GM23338 (cell line): Measurements from ENCODE around the gene CFP. TPM values are rescaled to one million over a fixed set of nuclear protein-coding genes. Genes with fewer than 3 reads are reported as not detected.
"Not testable (repeated sequence)": the region's sequence is repeated elsewhere in the genome, so short reads cannot be mapped to it uniquely, and the experiment has no call there.

Experiments used
- ATAC-seq: fragments of 200-7000 bp; cut with Tn5 transposase; 3 replicates; pipeline ENCODE4 v1.9.1; 2020
- DNase-seq: peaks from one replicate; pipeline ENCODE4 v3.0.0-alpha.2; 2015; ENCODE audit warnings: low spot score
- H2AFZ ChIP-seq: fragments of 200-600 bp; sonication (generic); 2 replicates; pipeline ENCODE4 v1.8.0; 2016; ENCODE audit warnings: antibody characterized with exemption, mild to moderate bottlenecking, moderate library complexity
- H3F3A ChIP-seq: fragments of 200-600 bp; sonication (generic); replicated peaks from 2 replicates; pipeline ENCODE4 v1.8.0; 2017; ENCODE audit warnings: antibody characterized with exemption, mixed run types, low read depth
- H3K27ac ChIP-seq: fragments of 200-600 bp; sonication (generic); 2 replicates; pipeline ENCODE4 v1.6.1; 2016; ENCODE audit warnings: low read depth
- H3K27me3 ChIP-seq: fragments of 200-600 bp; sonication (generic); 2 replicates; pipeline ENCODE4 v1.8.0; 2016; ENCODE audit warnings: mild to moderate bottlenecking, mixed run types, moderate library complexity; ENCODE audit not compliant: insufficient read depth
- H3K36me3 ChIP-seq: fragments of 200-600 bp; sonication (generic); 2 replicates; pipeline ENCODE4 v1.8.0; 2016; ENCODE audit warnings: mild to moderate bottlenecking; ENCODE audit not compliant: insufficient read depth
- H3K4me1 ChIP-seq: fragments of 200-600 bp; sonication (generic); 2 replicates; pipeline ENCODE4 v1.8.0; 2016; ENCODE audit warnings: mild to moderate bottlenecking, moderate library complexity; ENCODE audit not compliant: insufficient read depth
- H3K4me2 ChIP-seq: fragments of 200-600 bp; sonication (generic); 2 replicates; pipeline ENCODE4 v1.7.1; 2017; ENCODE audit warnings: mixed run types
- H3K4me3 ChIP-seq: fragments of 200-600 bp; sonication (generic); 2 replicates; pipeline ENCODE4 v1.6.1; 2016; ENCODE audit warnings: mixed run types
- H3K79me2 ChIP-seq: fragments of 200-600 bp; sonication (generic); replicated peaks from 2 replicates; pipeline ENCODE4 v1.8.0; 2017; ENCODE audit warnings: mild to moderate bottlenecking; ENCODE audit not compliant: insufficient read depth
- H3K9me2 ChIP-seq: fragments of 200-600 bp; sonication (generic); 2 replicates; pipeline ENCODE4 v1.8.0; 2017; ENCODE audit not compliant: insufficient read depth
- H4K20me1 ChIP-seq: fragments of 200-600 bp; sonication (generic); replicated peaks from 2 replicates; pipeline ENCODE4 v1.8.0; 2017; ENCODE audit warnings: mild to moderate bottlenecking; ENCODE audit not compliant: insufficient read depth
- H3K27ac Mint-ChIP-seq: 2 replicates; pipeline ENCODE4 v1.8.0; 2020; ENCODE audit warnings: inconsistent platforms, mild to moderate bottlenecking, moderate library complexity, mixed read lengths
- H3K27me3 Mint-ChIP-seq: 3 replicates; pipeline ENCODE4 v1.8.0; 2022; ENCODE audit warnings: low read depth, mild to moderate bottlenecking, moderate library complexity, mixed read lengths, inconsistent platforms; ENCODE audit not compliant: insufficient read depth, poor library complexity
- H3K36me3 Mint-ChIP-seq: 3 replicates; pipeline ENCODE4 v1.8.0; 2021; ENCODE audit warnings: low read depth, mild to moderate bottlenecking, inconsistent platforms, moderate library complexity, mixed read lengths
- H3K4me1 Mint-ChIP-seq: 3 replicates; pipeline ENCODE4 v1.8.0; 2020; ENCODE audit warnings: mild to moderate bottlenecking, inconsistent platforms, mixed read lengths
- H3K4me3 Mint-ChIP-seq: 3 replicates; pipeline ENCODE4 v1.8.0; 2021; ENCODE audit warnings: moderate library complexity, mild to moderate bottlenecking, inconsistent platforms, mixed read lengths
- H3K9me3 Mint-ChIP-seq: 3 replicates; pipeline ENCODE4 v1.8.0; 2020; ENCODE audit warnings: moderate library complexity, mild to moderate bottlenecking, inconsistent platforms, mixed read lengths
- CREB1 ChIP-seq: fragments of 250-450 bp; sonication (Bioruptor Pico); IDR thresholded peaks from 2 replicates; pipeline ENCODE4 v1.5.0; 2020; ENCODE audit warnings: low read depth, mild to moderate bottlenecking, moderate library complexity
- EZH2 ChIP-seq: fragments of 200-600 bp; sonication (generic); IDR thresholded peaks from one replicate; pipeline ENCODE4 v1.8.0; 2017; ENCODE audit warnings: antibody characterized with exemption, mild to moderate bottlenecking, low read depth; ENCODE audit not compliant: unreplicated experiment
- POLR2AphosphoS5 ChIP-seq: IDR thresholded peaks from 2 replicates; pipeline ENCODE4 v1.6.1; 2016; ENCODE audit warnings: antibody characterized with exemption, low read depth
- STAT1 ChIP-seq: IDR thresholded peaks from one replicate; pipeline ENCODE4 v1.6.1; 2016; ENCODE audit warnings: antibody characterized with exemption; ENCODE audit not compliant: unreplicated experiment
- ZNF114 ChIP-seq: fragments of 250-450 bp; sonication (Bioruptor Pico); IDR thresholded peaks from 2 replicates; pipeline ENCODE4 v1.5.0; 2020; ENCODE audit warnings: mild to moderate bottlenecking, moderate library complexity
- ZNF331 ChIP-seq: fragments of 250-450 bp; sonication (Bioruptor Pico); IDR thresholded peaks from 2 replicates; pipeline ENCODE4 v1.5.0; 2020; ENCODE audit warnings: low read depth, mild to moderate bottlenecking, moderate library complexity
- long read RNA-seq: library from polyadenylated mRNA; unstranded; transcript quantifications from one replicate; pipeline ENCODE4 v2.0.0, GENCODE V29; 2020; ENCODE audit not compliant: unreplicated experiment
- polyA plus RNA-seq: library from polyadenylated mRNA; unstranded; fragments of >200 nt; fragmentation: Nextera tagmentation; extraction: Ambion mirVana; gene quantifications from 2 replicates; pipeline ENCODE4 v1.2.1, GENCODE V29; 2016
- total RNA-seq: library from RNA; depleted of rRNA; stranded (reverse); fragments of >200 nt; shearing (Covaris generic); gene quantifications from 2 replicates; pipeline ENCODE4 v1.2.3, GENCODE V29; 2014; rRNA removed
- TF ChIP-seq, protein P1 (sequence below): fragments of 250-450 bp; sonication (Bioruptor Pico); IDR thresholded peaks from 2 replicates; pipeline ENCODE4 v1.5.0; 2020; ENCODE audit warnings: mild to moderate bottlenecking, moderate library complexity

The CFP gene
- total RNA-seq (1.9 and 2.2 TPM in 2 replicates), polyA plus RNA-seq (1.8 and 2.1 TPM in 2 replicates)
- long read RNA-seq, partial matches to known transcripts, result 0 of 2 reads
- long read RNA-seq, other reads (novel, unspliced or antisense), result 0 of 2 reads

- ATAC-seq, result peak; percentile 65
- TF ChIP-seq STAT1 (no peak), POLR2AphosphoS5 (no peak), ZNF114 (no peak), EZH2 (no peak)
These were observed at the start of gene CFP for GRCh38 chrX:47629419-47630200. TSS of gene CFP (minus strand) at chrX:47629930. CDS start at chrX:47629844, 86 bp downstream.

DNA sequence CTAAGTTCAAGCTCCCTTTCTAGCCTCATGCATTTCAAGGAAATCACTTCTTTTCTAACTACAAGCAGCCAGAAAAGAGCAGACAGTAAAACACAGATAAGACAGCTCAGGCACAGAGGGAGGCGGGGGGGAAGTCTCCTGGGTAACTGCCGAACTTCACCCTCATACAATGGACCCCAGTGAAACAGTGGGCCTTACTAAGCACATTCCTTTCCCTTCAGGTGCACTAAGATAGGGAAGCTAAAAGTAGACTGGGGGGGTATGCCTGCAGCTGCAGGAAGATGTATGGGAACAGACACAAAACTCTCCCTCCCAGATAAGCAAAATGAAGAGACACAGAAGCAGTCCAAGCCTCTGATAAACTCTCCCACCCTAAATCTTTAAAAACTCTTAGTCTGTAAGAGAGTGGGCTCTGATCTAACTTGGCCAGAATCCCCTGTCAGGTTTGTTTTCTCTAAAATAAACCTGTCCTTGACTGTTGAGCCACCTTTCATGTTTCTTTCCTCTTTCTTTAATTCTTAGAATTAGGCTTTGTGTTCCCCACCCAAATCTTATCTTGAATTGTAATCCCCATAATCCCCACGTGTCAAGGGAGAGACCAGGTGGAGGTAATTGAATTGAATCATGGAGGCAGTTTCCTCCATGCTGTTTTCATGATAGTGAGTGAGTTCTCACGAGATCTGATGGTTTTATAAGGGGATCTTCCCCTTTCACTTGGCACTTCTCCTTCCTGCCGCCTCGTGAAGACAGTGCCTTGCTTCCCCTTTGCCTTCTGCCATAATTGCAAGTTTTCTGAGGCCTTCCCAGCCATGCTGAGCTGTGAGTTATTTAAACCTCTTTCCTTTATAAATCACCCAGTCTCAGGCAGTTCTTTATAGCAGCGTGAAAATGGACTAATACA is 46.5 kb upstream of the CFP start:
- not testable (repeated sequence) for DNase-seq, H3K27me3 Mint-ChIP-seq, H3K4me1 Mint-ChIP-seq, H2AFZ ChIP-seq, H3F3A ChIP-seq, H3K4me1 ChIP-seq, H3K36me3 Mint-ChIP-seq, H3K4me3 Mint-ChIP-seq, H4K20me1 ChIP-seq, H3K9me3 Mint-ChIP-seq, H3K9me2 ChIP-seq, H3K4me3 ChIP-seq, H3K79me2 ChIP-seq, H3K27ac ChIP-seq, ATAC-seq, H3K36me3 ChIP-seq, H3K27ac Mint-ChIP-seq, H3K27me3 ChIP-seq, H3K4me2 ChIP-seq

More at GRCh38 chrX:47629419-47630200, at the start of gene CFP:
- H3K27me3 Mint-ChIP-seq, result peaks cover 2% of the 10 kb centered on the region
- Histone ChIP-seq H3K79me2 (no peaks in the 10 kb centered on the region), H3K36me3 (no peaks in the 10 kb centered on the region), H3K27ac (no peak within 1 kb of the TSS), H2AFZ (no peak within 1 kb of the TSS), H3F3A (no peaks in the 10 kb centered on the region), H3K27me3 (no peaks in the 10 kb centered on the region), H4K20me1 (no peaks in the 10 kb centered on the region), H3K9me2 (no peaks in the 10 kb centered on the region), H3K4me2 (no peak within 1 kb of the TSS), H3K4me1 (peaks cover 5% of the 10 kb centered on the region; the same call in 1 of the 2 replicates), H3K4me3 (no peak within 1 kb of the TSS)
- peak within 1 kb of the TSS; percentile 76; the same call in 1 of the 2 replicates for H3K27ac Mint-ChIP-seq
- H3K4me3 Mint-ChIP-seq, result no peak within 1 kb of the TSS
- no peaks in the 10 kb centered on the region for H3K9me3 Mint-ChIP-seq
- H3K36me3 Mint-ChIP-seq, result no peaks in the 10 kb centered on the region
- DNase-seq, result peak; percentile 20
- H3K4me1 Mint-ChIP-seq, result peaks cover 15% of the 10 kb centered on the region

DNA sequence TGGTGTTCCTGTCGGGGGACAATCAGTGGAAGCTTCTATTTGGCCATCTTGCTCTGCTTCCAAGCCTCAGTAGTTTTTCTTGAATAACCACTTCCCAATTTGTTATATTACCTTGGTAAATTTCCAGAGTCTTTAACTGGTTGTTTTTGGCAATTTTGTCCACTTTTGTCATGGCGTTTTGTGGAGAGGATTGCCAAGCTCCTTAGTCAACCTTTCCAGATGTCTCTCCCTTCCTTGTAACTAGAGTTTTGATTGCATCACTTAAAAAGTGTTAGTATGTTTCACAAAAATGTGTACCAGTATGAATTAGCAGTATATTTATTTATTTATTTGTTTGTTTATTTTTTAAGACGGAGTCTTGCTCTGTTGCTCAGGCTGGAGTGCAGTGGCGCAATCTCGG is 45.0 kb upstream of the CFP start:
- peaks cover 9% of the 10 kb centered on the region; the same call in 2 of the 3 replicates for H3K9me3 Mint-ChIP-seq
- TF ChIP-seq CREB1 (CRISPR knock-in tag) (no peak), ZNF331 (CRISPR knock-in tag) (no peak)
- TF ChIP-seq, protein P1, sequence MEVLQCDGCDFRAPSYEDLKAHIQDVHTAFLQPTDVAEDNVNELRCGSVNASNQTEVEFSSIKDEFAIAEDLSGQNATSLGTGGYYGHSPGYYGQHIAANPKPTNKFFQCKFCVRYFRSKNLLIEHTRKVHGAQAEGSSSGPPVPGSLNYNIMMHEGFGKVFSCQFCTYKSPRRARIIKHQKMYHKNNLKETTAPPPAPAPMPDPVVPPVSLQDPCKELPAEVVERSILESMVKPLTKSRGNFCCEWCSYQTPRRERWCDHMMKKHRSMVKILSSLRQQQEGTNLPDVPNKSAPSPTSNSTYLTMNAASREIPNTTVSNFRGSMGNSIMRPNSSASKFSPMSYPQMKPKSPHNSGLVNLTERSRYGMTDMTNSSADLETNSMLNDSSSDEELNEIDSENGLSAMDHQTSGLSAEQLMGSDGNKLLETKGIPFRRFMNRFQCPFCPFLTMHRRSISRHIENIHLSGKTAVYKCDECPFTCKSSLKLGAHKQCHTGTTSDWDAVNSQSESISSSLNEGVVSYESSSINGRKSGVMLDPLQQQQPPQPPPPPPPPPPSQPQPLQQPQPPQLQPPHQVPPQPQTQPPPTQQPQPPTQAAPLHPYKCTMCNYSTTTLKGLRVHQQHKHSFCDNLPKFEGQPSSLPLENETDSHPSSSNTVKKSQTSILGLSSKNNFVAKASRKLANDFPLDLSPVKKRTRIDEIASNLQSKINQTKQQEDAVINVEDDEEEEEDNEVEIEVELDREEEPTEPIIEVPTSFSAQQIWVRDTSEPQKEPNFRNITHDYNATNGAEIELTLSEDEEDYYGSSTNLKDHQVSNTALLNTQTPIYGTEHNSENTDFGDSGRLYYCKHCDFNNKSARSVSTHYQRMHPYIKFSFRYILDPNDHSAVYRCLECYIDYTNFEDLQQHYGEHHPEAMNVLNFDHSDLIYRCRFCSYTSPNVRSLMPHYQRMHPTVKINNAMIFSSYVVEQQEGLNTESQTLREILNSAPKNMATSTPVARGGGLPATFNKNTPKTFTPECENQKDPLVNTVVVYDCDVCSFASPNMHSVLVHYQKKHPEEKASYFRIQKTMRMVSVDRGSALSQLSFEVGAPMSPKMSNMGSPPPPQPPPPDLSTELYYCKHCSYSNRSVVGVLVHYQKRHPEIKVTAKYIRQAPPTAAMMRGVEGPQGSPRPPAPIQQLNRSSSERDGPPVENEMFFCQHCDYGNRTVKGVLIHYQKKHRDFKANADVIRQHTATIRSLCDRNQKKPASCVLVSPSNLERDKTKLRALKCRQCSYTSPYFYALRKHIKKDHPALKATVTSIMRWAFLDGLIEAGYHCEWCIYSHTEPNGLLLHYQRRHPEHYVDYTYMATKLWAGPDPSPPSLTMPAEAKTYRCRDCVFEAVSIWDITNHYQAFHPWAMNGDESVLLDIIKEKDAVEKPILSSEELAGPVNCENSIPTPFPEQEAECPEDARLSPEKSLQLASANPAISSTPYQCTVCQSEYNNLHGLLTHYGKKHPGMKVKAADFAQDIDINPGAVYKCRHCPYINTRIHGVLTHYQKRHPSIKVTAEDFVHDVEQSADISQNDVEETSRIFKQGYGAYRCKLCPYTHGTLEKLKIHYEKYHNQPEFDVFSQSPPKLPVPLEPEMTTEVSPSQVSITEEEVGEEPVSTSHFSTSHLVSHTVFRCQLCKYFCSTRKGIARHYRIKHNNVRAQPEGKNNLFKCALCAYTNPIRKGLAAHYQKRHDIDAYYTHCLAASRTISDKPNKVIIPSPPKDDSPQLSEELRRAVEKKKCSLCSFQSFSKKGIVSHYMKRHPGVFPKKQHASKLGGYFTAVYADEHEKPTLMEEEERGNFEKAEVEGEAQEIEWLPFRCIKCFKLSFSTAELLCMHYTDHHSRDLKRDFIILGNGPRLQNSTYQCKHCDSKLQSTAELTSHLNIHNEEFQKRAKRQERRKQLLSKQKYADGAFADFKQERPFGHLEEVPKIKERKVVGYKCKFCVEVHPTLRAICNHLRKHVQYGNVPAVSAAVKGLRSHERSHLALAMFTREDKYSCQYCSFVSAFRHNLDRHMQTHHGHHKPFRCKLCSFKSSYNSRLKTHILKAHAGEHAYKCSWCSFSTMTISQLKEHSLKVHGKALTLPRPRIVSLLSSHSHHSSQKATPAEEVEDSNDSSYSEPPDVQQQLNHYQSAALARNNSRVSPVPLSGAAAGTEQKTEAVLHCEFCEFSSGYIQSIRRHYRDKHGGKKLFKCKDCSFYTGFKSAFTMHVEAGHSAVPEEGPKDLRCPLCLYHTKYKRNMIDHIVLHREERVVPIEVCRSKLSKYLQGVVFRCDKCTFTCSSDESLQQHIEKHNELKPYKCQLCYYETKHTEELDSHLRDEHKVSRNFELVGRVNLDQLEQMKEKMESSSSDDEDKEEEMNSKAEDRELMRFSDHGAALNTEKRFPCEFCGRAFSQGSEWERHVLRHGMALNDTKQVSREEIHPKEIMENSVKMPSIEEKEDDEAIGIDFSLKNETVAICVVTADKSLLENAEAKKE, result no peak

More for the DNA sequence above, 45.0 kb upstream of the CFP start:
- Mint-ChIP-seq H3K4me3 (no peak overlapping the region), H3K36me3 (peaks cover 3% of the 10 kb centered on the region; the same call in 1 of the 3 replicates), H3K4me1 (no peaks in the 10 kb centered on the region), H3K27ac (no peak overlapping the region), H3K27me3 (peaks cover 3% of the 10 kb centered on the region)
- Histone ChIP-seq H3K4me3 (no peak overlapping the region), H3K4me1 (no peaks in the 10 kb centered on the region), H3K9me2 (no peaks in the 10 kb centered on the region), H3K27ac (no peak overlapping the region), H3K4me2 (no peak overlapping the region), H3K79me2 (no peaks in the 10 kb centered on the region), H2AFZ (no peak overlapping the region), H3F3A (no peaks in the 10 kb centered on the region), H3K27me3 (no peaks in the 10 kb centered on the region), H4K20me1 (no peaks in the 10 kb centered on the region), H3K36me3 (no peaks in the 10 kb centered on the region)
- no peak for DNase-seq
- no peak for ATAC-seq
